OCI-LY3 (cell line): Measurements from ENCODE around the gene WNT6.
"Not testable (repeated sequence)": the region's sequence is repeated elsewhere in the genome, so short reads cannot be mapped to it uniquely, and the experiment has no call there.

Experiments used
- H2AFZ ChIP-seq: fragments of 200-600, 300-600 bp; shearing (Covaris generic); 2 replicates; pipeline ENCODE4 v1.6.0; 2014; ENCODE audit warnings: antibody characterized with exemption, low read depth, low read length
- H3K27ac ChIP-seq: fragments of 200-600, 300-600 bp; sonication (generic); 2 replicates; pipeline ENCODE4 v1.5.1; 2014; ENCODE audit warnings: mild to moderate bottlenecking, low read length, moderate library complexity, mixed read lengths
- H3K27me3 ChIP-seq: fragments of 200-600, 300-600 bp; sonication (generic); 2 replicates; pipeline ENCODE4 v1.6.1; 2014; ENCODE audit warnings: low read depth, low read length, mixed read lengths
- H3K36me3 ChIP-seq: fragments of 200-600, 300-600 bp; sonication (generic); replicated peaks from 2 replicates; pipeline ENCODE3; 2014; ENCODE audit warnings: low read depth, low read length, mixed read lengths
- H3K4me1 ChIP-seq: fragments of 300-600, 200-600 bp; sonication (generic); 2 replicates; pipeline ENCODE4 v1.6.1; 2014; ENCODE audit warnings: low read length, mixed read lengths
- H3K4me2 ChIP-seq: fragments of 200-600, 300-600 bp; sonication (generic); 2 replicates; pipeline ENCODE4 v1.6.1; 2014; ENCODE audit warnings: low read length, mixed read lengths
- H3K4me3 ChIP-seq: fragments of 300-600, 200-600 bp; sonication (generic); 2 replicates; pipeline ENCODE4 v1.5.1; 2014; ENCODE audit warnings: antibody characterized with exemption, mild to moderate bottlenecking, low read length, moderate library complexity
- H3K79me2 ChIP-seq: fragments of 300-600, 200-600 bp; shearing (Covaris generic); 2 replicates; pipeline ENCODE4 v1.6.1; 2014; ENCODE audit warnings: mild to moderate bottlenecking, low read length, mixed read lengths
- H3K9ac ChIP-seq: fragments of 300-600, 200-600 bp; shearing (Covaris generic); 2 replicates; pipeline ENCODE4 v1.6.0; 2014; ENCODE audit warnings: mild to moderate bottlenecking, low read length, moderate library complexity
- H3K9me3 ChIP-seq: fragments of 200-600, 300-600 bp; shearing (Covaris generic); 2 replicates; pipeline ENCODE4 v1.6.1; 2014; ENCODE audit warnings: low read length, mixed read lengths; ENCODE audit not compliant: insufficient read depth
- H4K20me1 ChIP-seq: fragments of 200-600, 300-600 bp; sonication (generic); 2 replicates; pipeline ENCODE4 v1.6.1; 2016; ENCODE audit warnings: low read length, mixed read lengths; ENCODE audit not compliant: insufficient read depth
- CTCF ChIP-seq: fragments of 200-600, 300-600 bp; sonication (generic); IDR thresholded peaks from 2 replicates; pipeline ENCODE4 v1.5.1; 2014; ENCODE audit warnings: antibody characterized with exemption, low read length, low read depth
- EZH2phosphoT487 ChIP-seq: fragments of 200-600 bp; shearing (Covaris generic); IDR thresholded peaks from 2 replicates; pipeline ENCODE4 v1.6.1; 2018; ENCODE audit warnings: antibody characterized with exemption, mixed run types, low read depth

Gene WNT6

DNA sequence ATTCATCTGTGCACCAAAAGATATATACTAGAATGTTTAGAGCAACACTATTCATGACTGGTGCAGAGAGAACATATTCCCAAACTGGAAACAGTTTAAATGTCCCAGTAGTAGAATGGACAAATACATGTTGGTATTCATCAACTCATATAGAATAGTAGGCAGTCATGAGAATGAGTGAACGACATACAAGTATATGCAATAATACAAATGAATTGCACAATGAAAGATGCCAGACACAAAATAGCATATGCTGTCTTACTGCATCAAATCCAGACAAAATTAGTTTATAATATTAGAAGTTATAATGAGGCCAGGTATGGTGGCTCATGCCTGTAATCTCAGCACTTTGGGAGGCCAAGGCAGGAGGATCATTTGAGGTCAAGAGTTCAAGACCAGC lies 19.7 kb upstream of the WNT6 start:
- Histone ChIP-seq H3K36me3 (no peaks in the 10 kb centered on the region), H3K4me3 (no peak overlapping the region), H3K79me2 (no peaks in the 10 kb centered on the region), H3K9ac (no peak overlapping the region), H4K20me1 (no peaks in the 10 kb centered on the region), H3K9me3 (no peaks in the 10 kb centered on the region), H2AFZ (no peak overlapping the region), H3K27me3 (peaks cover 10% of the 10 kb centered on the region; the same call in 1 of the 2 replicates), H3K4me1 (no peaks in the 10 kb centered on the region), H3K27ac (no peak overlapping the region), H3K4me2 (no peak overlapping the region)
- TF ChIP-seq CTCF (no peak), EZH2phosphoT487 (no peak)

- not testable (repeated sequence) for H3K4me3 ChIP-seq, H3K27ac ChIP-seq, H3K27me3 ChIP-seq, H2AFZ ChIP-seq, H4K20me1 ChIP-seq, H3K9me3 ChIP-seq, H3K36me3 ChIP-seq, H3K4me1 ChIP-seq, H3K4me2 ChIP-seq, H3K9ac ChIP-seq, H3K79me2 ChIP-seq
Measured at GRCh38 chr2:218844334-218844733, 15.3 kb upstream of the WNT6 start.

DNA sequence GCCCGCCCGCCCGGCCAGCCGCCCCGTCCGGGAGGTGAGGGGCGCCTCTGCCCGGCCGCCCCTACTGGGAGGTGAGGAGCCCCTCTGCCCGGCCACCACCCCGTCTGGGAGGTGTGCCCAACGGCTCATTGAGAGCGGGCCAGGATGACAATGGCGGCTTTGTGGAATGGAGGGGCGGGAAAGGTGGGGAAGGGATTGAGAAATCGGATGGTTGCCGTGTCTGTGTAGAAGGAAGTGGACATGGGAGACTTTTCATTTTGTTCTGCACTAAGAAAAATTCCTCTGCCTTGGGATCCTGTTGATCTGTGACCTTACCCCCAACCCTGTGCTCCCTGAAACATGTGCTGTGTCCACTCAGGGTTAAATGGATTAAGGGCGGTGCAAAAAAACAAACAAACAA lies 12.6 kb upstream of the WNT6 start:
- not testable (repeated sequence) for H3K9ac ChIP-seq, H3K36me3 ChIP-seq, H3K79me2 ChIP-seq, H3K27ac ChIP-seq, H3K4me2 ChIP-seq, H4K20me1 ChIP-seq, H3K4me1 ChIP-seq, H3K27me3 ChIP-seq, H3K4me3 ChIP-seq, H2AFZ ChIP-seq, H3K9me3 ChIP-seq

- TF ChIP-seq CTCF = no peak
- no peak for TF ChIP-seq EZH2phosphoT487
- Histone ChIP-seq H3K36me3 (no peaks in the 10 kb centered on the region), H3K27me3 (no peaks in the 10 kb centered on the region), H3K4me3 (no peak overlapping the region), H3K27ac (no peak overlapping the region), H2AFZ (no peak overlapping the region), H4K20me1 (no peaks in the 10 kb centered on the region), H3K4me2 (no peak overlapping the region), H3K4me1 (no peaks in the 10 kb centered on the region), H3K9ac (no peak overlapping the region), H3K9me3 (no peaks in the 10 kb centered on the region), H3K79me2 (no peaks in the 10 kb centered on the region)
Measured at GRCh38 chr2:218849721-218850120, 9.9 kb upstream of the WNT6 start.

DNA sequence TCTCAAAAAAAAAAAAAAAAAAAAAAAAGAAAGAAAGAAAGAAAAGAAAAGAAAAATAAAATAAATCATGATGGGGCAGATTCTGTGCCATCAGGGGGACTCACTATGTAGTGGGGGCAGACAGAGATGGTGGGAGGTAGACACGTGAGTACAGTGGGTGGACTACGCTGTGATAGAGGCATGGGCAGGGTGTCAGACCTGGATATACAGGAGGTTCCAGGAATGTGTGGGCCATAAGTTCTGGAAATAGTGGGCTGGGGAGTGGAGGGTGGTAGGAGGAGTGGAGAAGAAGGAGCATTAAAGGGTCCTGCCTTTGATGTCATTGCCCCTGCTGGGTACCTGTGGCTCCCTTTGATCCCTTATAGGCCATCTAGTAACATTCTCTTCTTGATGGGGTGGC lies 8.8 kb upstream of the WNT6 start:
- TF ChIP-seq CTCF = no peak
- no peak for TF ChIP-seq EZH2phosphoT487
- Histone ChIP-seq H3K27me3 (no peaks in the 10 kb centered on the region; the same call in 1 of the 2 replicates), H3K4me2 (no peak overlapping the region), H3K27ac (no peak overlapping the region), H3K4me3 (no peak overlapping the region), H3K36me3 (no peaks in the 10 kb centered on the region), H3K4me1 (no peaks in the 10 kb centered on the region), H3K9ac (no peak overlapping the region), H4K20me1 (no peaks in the 10 kb centered on the region), H3K9me3 (no peaks in the 10 kb centered on the region), H2AFZ (no peak overlapping the region), H3K79me2 (no peaks in the 10 kb centered on the region)
